Muscle layer of colon (tissue), 2 donors: ENCODE results near the gene PITPNM2.
A peak's percentile ranks its signal among the peaks of the same experiment; 100 is the strongest.

Experiments used
- H3K27ac ChIP-seq: one replicate; pipeline ENCODE4 v1.7.0; 2013; ENCODE audit warnings: low read depth, mild to moderate bottlenecking, low read length, moderate library complexity
- H3K27me3 ChIP-seq, 2 donors: one replicate each; pipeline ENCODE4 v1.7.0; 2013; ENCODE audit warnings: low read length in 2 of 2, mild to moderate bottlenecking in 2 of 2; ENCODE audit not compliant: insufficient read depth in 2 of 2, control insufficient read depth in 1 of 2
- H3K36me3 ChIP-seq: one replicate; pipeline ENCODE4 v1.7.0; 2013; ENCODE audit warnings: mild to moderate bottlenecking, low read length; ENCODE audit not compliant: insufficient read depth
- H3K4me1 ChIP-seq: one replicate; pipeline ENCODE4 v1.7.0; 2013; ENCODE audit warnings: mild to moderate bottlenecking, low read length; ENCODE audit not compliant: insufficient read depth
- H3K4me3 ChIP-seq, 2 donors: one replicate each; pipeline ENCODE4 v1.7.0; 2013; ENCODE audit warnings: low read length in 2 of 2, low read depth in 1 of 2, mild to moderate bottlenecking in 1 of 2, moderate library complexity in 1 of 2
- H3K9ac ChIP-seq: one replicate; pipeline ENCODE4 v1.7.0; 2013; ENCODE audit warnings: low read length
- H3K9me3 ChIP-seq: one replicate; pipeline ENCODE4 v1.7.0; 2013; ENCODE audit warnings: mild to moderate bottlenecking, low read length
- donor health status: abdominal sarcoma.
- donor health status: Adenocarcinoma of cecum.

PITPNM2 gene

DNA sequence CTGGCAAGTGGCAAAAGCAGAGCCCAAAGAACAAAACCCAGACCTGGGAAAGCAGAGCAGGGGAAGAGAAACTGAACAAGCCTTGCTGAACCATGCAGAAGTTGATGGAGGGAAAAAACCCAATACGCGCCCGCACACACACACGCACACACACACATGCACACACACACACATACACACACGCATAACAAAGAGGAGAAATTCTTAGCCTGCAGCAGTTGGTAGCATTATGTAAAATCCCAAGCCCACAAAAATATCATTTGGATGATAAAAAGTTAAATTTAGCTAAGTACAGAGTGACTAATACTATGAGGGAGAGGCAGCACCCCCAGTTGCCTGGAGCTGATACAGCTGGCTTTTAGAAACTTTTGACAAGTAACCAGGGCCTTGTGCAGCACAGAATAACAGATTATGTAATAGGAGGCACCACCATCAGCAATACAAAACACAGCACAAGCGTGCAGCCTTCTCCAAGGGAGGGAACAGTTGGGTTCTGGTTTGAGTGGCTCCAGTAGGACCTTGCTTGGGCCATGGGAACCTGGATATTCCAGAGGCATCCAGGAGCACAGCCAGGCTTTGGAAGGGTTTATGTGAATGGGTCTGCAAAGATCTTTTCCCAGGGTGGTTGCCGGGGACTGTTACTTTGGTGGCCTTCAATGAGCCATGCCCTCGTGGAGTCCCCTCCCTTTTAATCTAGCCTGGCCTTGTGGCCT lies 35.3 kb downstream of the PITPNM2 start:
- Histone ChIP-seq H3K9ac (no peak overlapping the region), H3K27ac (peak overlapping the region; percentile 74), H3K36me3 (no peaks in the 10 kb centered on the region), H3K27me3 (no peaks in the 10 kb centered on the region), H3K4me3 (peak overlapping the region in 1 of 2 donors; percentile 28), H3K9me3 (no peaks in the 10 kb centered on the region), H3K4me1 (peaks cover 68% of the 10 kb centered on the region)

GRCh38 chr12:123114304-123115083 lies 36.4 kb downstream of the PITPNM2 start:
- H3K9ac ChIP-seq, result no peak overlapping the region

GRCh38 chr12:123113026-123113425 lies 37.9 kb downstream of the PITPNM2 start:
- no peak overlapping the region for H3K27ac ChIP-seq
- H3K4me1 ChIP-seq, result peaks cover 72% of the 10 kb centered on the region

More at GRCh38 chr12:123114304-123115083, 36.4 kb downstream of the PITPNM2 start:
- Histone ChIP-seq H3K27ac (peak overlapping the region; percentile 74), H3K36me3 (peaks cover 5% of the 10 kb centered on the region), H3K4me1 (peaks cover 67% of the 10 kb centered on the region), H3K9me3 (no peaks in the 10 kb centered on the region), H3K27me3 (no peaks in the 10 kb centered on the region), H3K4me3 (peak overlapping the region in 1 of 2 donors; percentile 28)

DNA sequence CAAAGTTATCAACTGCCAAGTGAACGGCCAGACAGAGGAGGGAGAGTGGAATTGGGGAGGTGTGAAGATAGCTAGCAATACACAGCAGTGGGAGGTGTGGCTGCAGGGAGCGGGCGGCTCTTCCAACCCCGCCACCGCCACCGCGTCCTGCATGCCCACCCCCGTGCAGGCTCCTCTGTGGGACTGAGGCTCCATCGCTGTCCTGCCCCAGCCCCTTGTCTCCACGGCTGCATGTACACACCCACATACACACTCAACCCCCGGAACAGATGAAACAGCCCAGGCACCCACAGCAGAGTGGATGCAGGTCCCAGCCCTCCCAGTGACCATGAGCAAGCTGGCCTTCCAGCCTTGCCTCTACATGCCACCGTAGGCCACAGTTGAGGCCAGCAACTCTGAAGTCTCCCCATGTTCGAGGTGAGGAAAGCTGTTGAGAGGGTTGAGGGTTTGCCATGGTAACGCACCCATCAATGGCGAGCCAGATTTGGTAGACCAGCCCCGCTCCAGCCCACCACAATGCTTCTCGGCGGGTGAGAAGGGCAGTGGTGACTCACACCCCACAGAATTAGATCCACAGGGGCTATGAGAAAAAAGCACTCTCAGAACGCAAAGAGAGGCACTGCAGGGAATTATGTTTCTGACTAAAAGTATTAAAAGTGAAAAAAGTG lies 39.3 kb downstream of the PITPNM2 start:
- peaks cover 76% of the 10 kb centered on the region for H3K4me1 ChIP-seq

More at GRCh38 chr12:123113026-123113425, 37.9 kb downstream of the PITPNM2 start:
- Histone ChIP-seq H3K9me3 (no peaks in the 10 kb centered on the region), H3K36me3 (peaks cover 19% of the 10 kb centered on the region), H3K27me3 (no peaks in the 10 kb centered on the region), H3K9ac (no peak overlapping the region), H3K4me3 (no peak overlapping the region)

GRCh38 chr12:123109319-123109772 lies 41.5 kb downstream of the PITPNM2 start:
- no peaks in the 10 kb centered on the region for H3K9me3 ChIP-seq
- H3K36me3 ChIP-seq, result peaks cover 22% of the 10 kb centered on the region
- H3K9ac ChIP-seq, result no peak overlapping the region
- H3K4me3 ChIP-seq, result no peak overlapping the region
- peaks cover 54% of the 10 kb centered on the region for H3K4me1 ChIP-seq
- no peak overlapping the region for H3K27ac ChIP-seq
- H3K27me3 ChIP-seq, result no peaks in the 10 kb centered on the region

More for the DNA sequence above, 39.3 kb downstream of the PITPNM2 start:
- peaks cover 22% of the 10 kb centered on the region for H3K36me3 ChIP-seq
- no peak overlapping the region for H3K4me3 ChIP-seq
- no peak overlapping the region for H3K27ac ChIP-seq
- H3K9me3 ChIP-seq, result no peaks in the 10 kb centered on the region
- H3K9ac ChIP-seq, result no peak overlapping the region
- H3K27me3 ChIP-seq, result no peaks in the 10 kb centered on the region

- H3K9me3 ChIP-seq, result no peaks in the 10 kb centered on the region
- H3K27ac ChIP-seq, result no peak overlapping the region
- no peak overlapping the region for H3K9ac ChIP-seq
- H3K4me1 ChIP-seq, result peaks cover 49% of the 10 kb centered on the region
- H3K36me3 ChIP-seq, result peaks cover 22% of the 10 kb centered on the region
- H3K27me3 ChIP-seq, result no peaks in the 10 kb centered on the region
- H3K4me3 ChIP-seq, result no peak overlapping the region
These were observed 42.2 kb downstream of the PITPNM2 start for GRCh38 chr12:123108682-123109066.

DNA sequence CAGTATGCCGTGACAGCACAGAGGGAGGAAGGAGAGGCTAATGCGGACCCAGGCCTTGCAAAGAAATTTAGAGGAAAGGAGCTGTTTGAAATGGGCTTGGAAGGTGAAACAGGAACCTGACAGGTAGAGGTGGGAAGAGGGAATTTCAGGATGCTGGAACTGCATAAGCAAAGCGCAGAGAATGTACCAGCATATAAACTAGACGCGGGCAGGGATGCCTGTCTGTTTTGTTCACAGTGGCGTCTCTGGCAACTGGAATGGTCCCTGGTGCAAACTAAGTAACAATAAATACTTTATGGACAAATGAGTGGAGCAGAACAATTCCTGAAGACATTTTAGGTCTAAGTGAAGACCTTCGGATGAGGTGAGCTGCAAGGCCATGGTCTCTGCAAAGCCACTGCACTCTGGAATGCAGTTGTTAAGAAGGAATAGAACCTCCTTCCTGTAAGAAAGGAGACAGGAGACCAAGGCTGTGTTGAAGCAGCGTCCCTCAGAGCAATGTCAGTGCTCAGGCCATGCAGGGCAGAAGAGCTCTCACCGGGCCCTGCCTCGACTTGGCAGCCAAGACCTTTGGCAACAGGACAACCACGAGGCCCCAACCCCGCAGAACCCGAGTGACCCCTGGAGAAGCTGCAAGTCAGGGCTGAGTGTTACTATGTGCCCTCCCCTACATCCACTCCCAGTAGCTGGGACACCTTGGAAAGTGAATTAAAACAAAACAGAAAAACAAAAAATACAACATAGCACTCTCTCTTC lies 42.8 kb downstream of the PITPNM2 start:
- peaks cover 43% of the 10 kb centered on the region for H3K4me1 ChIP-seq

DNA sequence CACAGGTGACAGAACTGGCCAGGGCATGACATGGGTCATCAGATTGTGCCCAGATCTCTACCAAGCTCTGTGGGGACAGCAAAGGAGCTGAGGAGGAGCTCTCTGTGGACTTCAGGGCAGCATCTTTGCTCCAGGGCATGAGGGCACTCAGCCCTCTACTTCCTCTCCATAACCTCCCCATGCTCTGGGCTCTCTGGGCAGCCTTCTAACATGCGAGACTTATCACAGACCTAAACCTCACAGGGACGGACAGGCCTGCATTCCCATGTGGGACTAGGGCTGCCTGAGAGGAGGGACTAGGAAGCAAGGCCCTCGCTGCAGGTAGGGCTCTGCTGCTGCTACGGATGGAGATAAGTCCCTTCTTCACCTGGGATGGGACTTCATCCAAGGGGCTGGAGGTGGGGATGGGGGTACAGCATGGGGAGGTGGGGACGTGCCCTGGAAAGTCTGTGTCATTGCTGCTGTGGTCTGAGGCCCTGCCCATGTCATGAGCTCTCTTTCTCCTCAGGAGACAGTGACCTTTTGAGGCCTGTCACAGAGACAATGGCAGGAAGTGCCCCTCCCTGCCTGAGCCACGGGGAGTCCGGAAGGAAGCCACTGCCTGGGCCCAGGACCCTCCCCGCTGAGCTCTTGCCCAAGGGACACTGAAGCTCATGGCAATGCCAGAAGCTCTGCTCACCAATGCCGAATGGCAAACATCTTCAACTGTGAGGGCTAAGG lies 44.1 kb downstream of the PITPNM2 start:
- Histone ChIP-seq H3K27me3 (no peaks in the 10 kb centered on the region), H3K9ac (no peak overlapping the region), H3K4me1 (peaks cover 37% of the 10 kb centered on the region), H3K9me3 (no peaks in the 10 kb centered on the region), H3K36me3 (peaks cover 22% of the 10 kb centered on the region), H3K27ac (no peak overlapping the region), H3K4me3 (no peak overlapping the region)

More for the DNA sequence above, 42.8 kb downstream of the PITPNM2 start:
- Histone ChIP-seq H3K27ac (no peak overlapping the region), H3K9me3 (no peaks in the 10 kb centered on the region), H3K4me3 (no peak overlapping the region), H3K36me3 (peaks cover 22% of the 10 kb centered on the region), H3K9ac (no peak overlapping the region), H3K27me3 (no peaks in the 10 kb centered on the region)

GRCh38 chr12:123105211-123105826 lies 45.6 kb downstream of the PITPNM2 start:
- no peak overlapping the region for H3K9ac ChIP-seq
- no peak overlapping the region for H3K27ac ChIP-seq
- no peaks in the 10 kb centered on the region for H3K27me3 ChIP-seq
- no peak overlapping the region for H3K4me3 ChIP-seq
- H3K9me3 ChIP-seq, result no peaks in the 10 kb centered on the region
- H3K36me3 ChIP-seq, result peaks cover 22% of the 10 kb centered on the region
- H3K4me1 ChIP-seq, result peaks cover 31% of the 10 kb centered on the region

- H3K27me3 ChIP-seq, result no peaks in the 10 kb centered on the region
- H3K27ac ChIP-seq, result no peak overlapping the region
- H3K4me1 ChIP-seq, result peaks cover 34% of the 10 kb centered on the region
- H3K9me3 ChIP-seq, result no peaks in the 10 kb centered on the region
- no peak overlapping the region for H3K9ac ChIP-seq
- H3K36me3 ChIP-seq, result peaks cover 20% of the 10 kb centered on the region
- H3K4me3 ChIP-seq, result no peak overlapping the region
These were observed 46.1 kb downstream of the PITPNM2 start for GRCh38 chr12:123104809-123105208.
